Gastroesophageal sphincter (tissue), 4 donors: ENCODE measurements around the gene CASQ2. TPM values are rescaled to one million over a fixed set of nuclear protein-coding genes. Genes with fewer than 3 reads are reported as not detected.

ENCODE experiments used
- ATAC-seq: fragments of 150-250 bp; one replicate; pipeline ENCODE4 v1.9.1; 2016; ENCODE audit warnings: mild to moderate bottlenecking, moderate library complexity
- H3K27ac ChIP-seq, 4 donors: fragments of 200-600 bp; sonication (generic) in 3 of 4; 1 replicate in 3 of 4; 2 replicates in 1 of 4; pipeline ENCODE4 v1.5.1; 2016 to 2019
- H3K27me3 ChIP-seq: fragments of 200-600 bp; sonication (generic); one replicate; pipeline ENCODE4 v1.5.1; 2019
- H3K36me3 ChIP-seq, 2 donors: fragments of 200-600 bp; sonication (generic); one replicate each; pipeline ENCODE4 v1.5.1; 2019; ENCODE audit warnings: control low read depth in 1 of 2
- H3K4me1 ChIP-seq, 3 donors: fragments of 200-600 bp; sonication (generic); 1 replicate in 2 of 3; 2 replicates in 1 of 3; pipeline ENCODE4 v1.5.1; 2016 to 2019; ENCODE audit warnings: control low read depth in 2 of 3
- H3K4me3 ChIP-seq, 2 donors: fragments of 200-600 bp; sonication (generic); one replicate each; pipeline ENCODE4 v1.5.1; 2019; ENCODE audit warnings: mild to moderate bottlenecking in 1 of 2, moderate library complexity in 1 of 2
- H3K9me3 ChIP-seq, 3 donors: fragments of 200-600 bp; sonication (generic); one replicate each; pipeline ENCODE4 v1.5.1; 2017 to 2019; ENCODE audit warnings: control low read depth in 2 of 3
- CTCF ChIP-seq, 4 experiments: fragments of 200-600 bp in 2 of 4; fragments of 450-650 bp in 2 of 4; sonication (generic) in 1 of 4; IDR thresholded peaks; one replicate each; pipeline ENCODE4 v1.5.1; 2017 to 2019; ENCODE audit warnings: antibody characterized with exemption in 4 of 4, mild to moderate bottlenecking in 2 of 4, moderate library complexity in 2 of 4
- EP300 ChIP-seq: sonication (generic); formaldehyde crosslinking; IDR thresholded peaks from one replicate; pipeline ENCODE4 v1.6.1; 2017; ENCODE audit warnings: antibody characterized with exemption, mild to moderate bottlenecking
- POLR2A ChIP-seq, 2 donors: fragments of 450-650 bp; IDR thresholded peaks; one replicate each; pipeline ENCODE4 v1.6.1; 2017; ENCODE audit warnings: antibody characterized with exemption in 2 of 2, mild to moderate bottlenecking in 2 of 2, moderate library complexity in 1 of 2
- POLR2AphosphoS5 ChIP-seq: sonication (generic); formaldehyde crosslinking; IDR thresholded peaks from one replicate; pipeline ENCODE4 v1.6.1; 2017; ENCODE audit warnings: antibody characterized with exemption
- WGBS, 2 donors: methylation state at CpG; one replicate each; pipeline ENCODE4 v1.1.5; 2018; ENCODE audit warnings: low coverage in 1 of 2; 5-methylcytosine and 5-hydroxymethylcytosine counted together
- total RNA-seq, 4 donors: library from RNA; depleted of rRNA; stranded (reverse); fragments of >200 nt; gene quantifications; one replicate each; pipeline ENCODE4 v1.1.0, GENCODE V29; 2016

The CASQ2 gene
- total RNA-seq, 4 donors from 2014 or later: 86.2 to 147 (median 133) TPM

- 65 to 71% methylated on average over 4 to 9 of the region's 9 CpGs for WGBS, 2 donors
- Histone ChIP-seq H3K4me1 (peaks cover 0 to 11% (median 0%) of the 10 kb centered on the region in 3 donors), H3K36me3 (peaks cover 0 to 36% of the 10 kb centered on the region in 2 donors), H3K27me3 (no peaks in the 10 kb centered on the region), H3K4me3 (no peak overlapping the region), H3K27ac (no peak overlapping the region), H3K9me3 (no peaks in the 10 kb centered on the region)
- TF ChIP-seq POLR2AphosphoS5 (no peak), POLR2A (IDR thresholded peaks at IDR 0.05) (no peak), CTCF (IDR thresholded peaks at IDR 0.05) (no peak), EP300 (no peak)
- no peak for ATAC-seq
Observed at GRCh38 chr1:115705963-115706362, 62.6 kb downstream of the CASQ2 start.

GRCh38 chr1:115705085-115705951 lies 63.2 kb downstream of the CASQ2 start:
- TF ChIP-seq CTCF (IDR thresholded peaks at IDR 0.05): no peak
- no peak for TF ChIP-seq EP300
- no peak for TF ChIP-seq POLR2A (IDR thresholded peaks at IDR 0.05)
- no peak for TF ChIP-seq POLR2AphosphoS5
- Histone ChIP-seq H3K27ac (no peak overlapping the region), H3K4me3 (no peak overlapping the region), H3K9me3 (no peaks in the 10 kb centered on the region), H3K27me3 (no peaks in the 10 kb centered on the region), H3K36me3 (peaks cover 0 to 43% of the 10 kb centered on the region in 2 donors), H3K4me1 (peaks cover 0 to 11% (median 0%) of the 10 kb centered on the region in 3 donors)
- no peak for ATAC-seq
- WGBS, 2 donors: 79 to 83% methylated on average over 6 to 8 of the region's 12 CpGs

- H3K27ac ChIP-seq: no peak overlapping the region
- no peak for ATAC-seq
- WGBS, 2 donors: 48 to 62% methylated on average over 2 to 3 of the region's 3 CpGs
- H3K36me3 ChIP-seq: peaks cover 0 to 56% of the 10 kb centered on the region in 2 donors
- H3K27me3 ChIP-seq: no peaks in the 10 kb centered on the region
- H3K9me3 ChIP-seq: no peaks in the 10 kb centered on the region
- peaks cover 0 to 11% (median 0%) of the 10 kb centered on the region in 3 donors for H3K4me1 ChIP-seq
- no peak overlapping the region for H3K4me3 ChIP-seq
- TF ChIP-seq POLR2A (IDR thresholded peaks at IDR 0.05) (no peak), POLR2AphosphoS5 (no peak), EP300 (no peak), CTCF (IDR thresholded peaks at IDR 0.05) (no peak)
Observed at GRCh38 chr1:115702959-115703358, 65.6 kb downstream of the CASQ2 start.

- no peak for ATAC-seq
- Histone ChIP-seq H3K4me3 (no peak overlapping the region), H3K27me3 (no peaks in the 10 kb centered on the region), H3K36me3 (peaks cover 0 to 56% of the 10 kb centered on the region in 2 donors), H3K9me3 (no peaks in the 10 kb centered on the region), H3K4me1 (no peaks in the 10 kb centered on the region), H3K27ac (no peak overlapping the region)
- TF ChIP-seq EP300 (no peak), POLR2A (IDR thresholded peaks at IDR 0.05) (no peak)
- WGBS, 2 donors: 30 to 65% methylated on average over 2 to 3 of the region's 3 CpGs
Observed at GRCh38 chr1:115701090-115701489, 67.4 kb downstream of the CASQ2 start.

- no peak for ATAC-seq
- H3K27ac ChIP-seq: no peak overlapping the region
- TF ChIP-seq POLR2A (IDR thresholded peaks at IDR 0.05) (no peak), EP300 (no peak), CTCF (IDR thresholded peaks at IDR 0.05) (no peak), POLR2AphosphoS5 (no peak)
- no peaks in the 10 kb centered on the region for H3K27me3 ChIP-seq
- no peaks in the 10 kb centered on the region for H3K9me3 ChIP-seq
- WGBS, 2 donors: 69 to 88% methylated on average over 1 of the region's 1 CpG
- no peak overlapping the region for H3K4me3 ChIP-seq
- no peaks in the 10 kb centered on the region for H3K4me1 ChIP-seq
- peaks cover 0 to 41% of the 10 kb centered on the region in 2 donors for H3K36me3 ChIP-seq
Observed at GRCh38 chr1:115697619-115698018, 70.9 kb downstream of the CASQ2 start.
